ENCODE data around the gene VRK3. TPM values are rescaled to one million over a fixed set of nuclear protein-coding genes. Genes with fewer than 3 reads are reported as not detected.

Gene VRK3
- total and polyA plus RNA-seq, 2 donors (not counting 3 experiments of a cell fraction or from before 2014, with no cell fraction given), result 20.4 to 36.0 TPM

- peak; percentile 83 for FAIRE-seq
- H3K4me1 ChIP-seq (ENCODE audit: control insufficient read depth, extremely low read depth, insufficient read depth, low read length), result peaks cover 7% of the 10 kb centered on the region
- H2AFZ ChIP-seq (ENCODE audit: low read depth, low read length), result no peak overlapping the region
- H3K4me2 ChIP-seq (ENCODE audit: insufficient read depth, low read length), result no peak overlapping the region
- H3K27ac ChIP-seq (ENCODE audit: insufficient read depth, low read depth, low read length), result no peak overlapping the region
- no peaks in the 10 kb centered on the region for H3K9me1 ChIP-seq (replicated peaks; ENCODE audit: control insufficient read depth, extremely low read depth, insufficient read depth, low read length)
- DNase-seq (ENCODE audit: low read depth, low spot score), result peak; percentile 16
- H3K9ac ChIP-seq (replicated peaks; ENCODE audit: extremely low read depth, insufficient read depth, low read length), result no peak overlapping the region
- intact Hi-C loops (cut with micrococcal nuclease) (no loop called here), dilution Hi-C loops (cut with MboI; ENCODE audit: extremely low pct_ligation_motif_present, low sequenced_read_pairs) (no loop called here)
- H3K9me3 ChIP-seq (replicated peaks; ENCODE audit: control insufficient read depth, insufficient read depth, low read length), result no peaks in the 10 kb centered on the region
- ChIA-PET POLR2A (no interaction called here), CTCF (no interaction called here)
- peaks cover 4 to 6% of the 10 kb centered on the region in 2 experiments for H3K36me3 ChIP-seq (ENCODE audit: control insufficient read depth in 2 of 2, extremely low read depth in 1 of 2, insufficient read depth in 2 of 2, low read length in 2 of 2)
- H3K27me3 ChIP-seq (ENCODE audit: control insufficient read depth in 2 of 2, insufficient read depth in 2 of 2, low read length in 2 of 2), result no peaks in the 10 kb centered on the region
- no peak overlapping the region for H3K4me3 ChIP-seq (replicated peaks in 1 of 3; ENCODE audit: insufficient read depth in 1 of 3, low read depth in 1 of 3, low read length in 3 of 3)
- BruUV-seq (replicated peaks), result no TSS peak
- H4K20me1 ChIP-seq (replicated peaks; ENCODE audit: control insufficient read depth, extremely low read depth, insufficient read depth, low read length), result no peaks in the 10 kb centered on the region
- TF ChIP-seq MYC (IDR thresholded peaks at IDR 0.05; ENCODE audit: low read depth, low read length) (no peak), JUN (IDR thresholded peaks at IDR 0.05; ENCODE audit: borderline replicate concordance, insufficient read depth, insufficient read length, low read depth) (no peak), GATA2 (IDR thresholded peaks at IDR 0.05; ENCODE audit: insufficient read depth, insufficient read length, low read depth, low read length) (no peak)
- peaks cover 18% of the 10 kb centered on the region for H3K79me2 ChIP-seq (ENCODE audit: control insufficient read depth, insufficient read depth, low read length)
Measured at GRCh38 chr19:50020481-50020880, 4.7 kb downstream of the VRK3 start.

- Histone ChIP-seq H3K4me2 (ENCODE audit: insufficient read depth, low read length) (no peak overlapping the region), H3K9me1 (replicated peaks; ENCODE audit: control insufficient read depth, extremely low read depth, insufficient read depth, low read length) (no peaks in the 10 kb centered on the region), H3K9me3 (replicated peaks; ENCODE audit: control insufficient read depth, insufficient read depth, low read length) (no peaks in the 10 kb centered on the region), H3K27ac (ENCODE audit: insufficient read depth, low read depth, low read length) (no peak overlapping the region), H3K27me3 (ENCODE audit: control insufficient read depth in 2 of 2, insufficient read depth in 2 of 2, low read length in 2 of 2) (no peaks in the 10 kb centered on the region), H3K9ac (replicated peaks; ENCODE audit: extremely low read depth, insufficient read depth, low read length) (no peak overlapping the region), H4K20me1 (replicated peaks; ENCODE audit: control insufficient read depth, extremely low read depth, insufficient read depth, low read length) (no peaks in the 10 kb centered on the region), H3K79me2 (ENCODE audit: control insufficient read depth, insufficient read depth, low read length) (no peaks in the 10 kb centered on the region), H3K4me3 (replicated peaks in 1 of 3; ENCODE audit: insufficient read depth in 1 of 3, low read depth in 1 of 3, low read length in 3 of 3) (no peak overlapping the region), H2AFZ (ENCODE audit: low read depth, low read length) (no peak overlapping the region), H3K4me1 (ENCODE audit: control insufficient read depth, extremely low read depth, insufficient read depth, low read length) (no peaks in the 10 kb centered on the region), H3K36me3 (ENCODE audit: control insufficient read depth in 2 of 2, extremely low read depth in 1 of 2, insufficient read depth in 2 of 2, low read length in 2 of 2) (peaks cover 6 to 26% of the 10 kb centered on the region in 2 experiments)
- no peak for FAIRE-seq
- no peak for TF ChIP-seq JUN (IDR thresholded peaks at IDR 0.05; ENCODE audit: borderline replicate concordance, insufficient read depth, insufficient read length, low read depth)
- no peak for TF ChIP-seq POLR2AphosphoS5 (IDR thresholded peaks at IDR 0.05; ENCODE audit: insufficient read depth, low read depth, low read length)
- no peak for TF ChIP-seq MAX (IDR thresholded peaks at IDR 0.05; ENCODE audit: insufficient read depth, insufficient read length)
- TF ChIP-seq GATA2 (IDR thresholded peaks at IDR 0.05; ENCODE audit: insufficient read depth, insufficient read length, low read depth, low read length), result no peak
- no peak for TF ChIP-seq POLR2A (IDR thresholded peaks at IDR 0.05; ENCODE audit: low read depth, low read length)
- no peak for TF ChIP-seq EZH2 (IDR thresholded peaks at IDR 0.05; ENCODE audit: borderline replicate concordance, low read depth, low read length, severe bottlenecking)
- TF ChIP-seq CTCF (IDR thresholded peaks at IDR 0.05; ENCODE audit: extremely low read depth in 1 of 2, insufficient read depth in 1 of 2, low read depth in 1 of 2, low read length in 2 of 2), result no peak
- TF ChIP-seq FOS (IDR thresholded peaks at IDR 0.05; ENCODE audit: borderline replicate concordance, insufficient read depth, low read length), result no peak
- no peak for TF ChIP-seq MYC (IDR thresholded peaks at IDR 0.05; ENCODE audit: low read depth, low read length)
- dilution Hi-C loops (cut with MboI; ENCODE audit: extremely low pct_ligation_motif_present, low sequenced_read_pairs), result no loop called here
- DNase-seq (ENCODE audit: low read depth, low spot score), result no peak
- no TSS peak for BruUV-seq (replicated peaks)
- intact Hi-C loops (cut with micrococcal nuclease), result no loop called here
- POLR2A ChIA-PET, result no interaction called here
- CTCF ChIA-PET, result interaction anchor here (2.2 kb wide), 1 partner anchor 7 kb away, joined by 5 read pairs; no protein-coding TSS in a partner anchor
Measured at GRCh38 chr19:50016225-50016807, 8.9 kb downstream of the VRK3 start.

Measured in endothelial cell of umbilical vein (primary cell).